ENCODE measurements around the gene RBM28. TPM values are rescaled to one million over a fixed set of nuclear protein-coding genes. Genes with fewer than 3 reads are reported as not detected.
"Not testable (repeated sequence)": the region's sequence is repeated elsewhere in the genome, so short reads cannot be mapped to it uniquely, and the experiment has no call there.

RBM28 gene
- total RNA-seq, 4 donors from 2014 or later = 15.4 to 42.7 (median 19.1) TPM

- intact Hi-C loops (cut with DNase I; ENCODE audit: low total_unique reads) = no loop called here
- no peak overlapping the region for H3K4me3 ChIP-seq (ENCODE audit: low read depth, poor library complexity, severe bottlenecking)
- no peak for TF ChIP-seq POLR2A (IDR thresholded peaks at IDR 0.05)
- TF ChIP-seq CTCF (IDR thresholded peaks at IDR 0.05) = no peak
- 57 to 73% methylated on average over 1 of the region's 1 CpG for WGBS, 2 donors
- DNase-seq (ENCODE audit: low spot score in 2 of 2) = no peak
Observed at GRCh38 chr7:128304212-128304611, 39.5 kb downstream of the RBM28 start.

- intact Hi-C loops (cut with DNase I; ENCODE audit: low total_unique reads) = no loop called here
- no peak overlapping the region for H3K4me3 ChIP-seq (ENCODE audit: low read depth, poor library complexity, severe bottlenecking)
- DNase-seq (ENCODE audit: low spot score in 2 of 2) = no peak
- WGBS, 2 donors = 72 to 81% methylated on average over 5 of the region's 5 CpGs
- TF ChIP-seq CTCF (IDR thresholded peaks at IDR 0.05) (no peak), POLR2A (IDR thresholded peaks at IDR 0.05) (no peak)
Observed at GRCh38 chr7:128303643-128304042, 40.1 kb downstream of the RBM28 start.

- intact Hi-C loops (cut with DNase I; ENCODE audit: low total_unique reads) = no loop called here
- WGBS, 2 donors = 85 to 89% methylated on average over 2 of the region's 2 CpGs
- no peak for DNase-seq (ENCODE audit: low spot score in 2 of 2)
- H3K4me3 ChIP-seq (ENCODE audit: low read depth, poor library complexity, severe bottlenecking) = no peak overlapping the region
- no peak for TF ChIP-seq CTCF (IDR thresholded peaks at IDR 0.05)
- TF ChIP-seq POLR2A (IDR thresholded peaks at IDR 0.05) = no peak
Observed at GRCh38 chr7:128303133-128303532, 40.6 kb downstream of the RBM28 start.

- 47 to 61% methylated on average over 10 of the region's 10 CpGs for WGBS, 2 donors
- intact Hi-C loops (cut with DNase I; ENCODE audit: low total_unique reads) = no loop called here
- TF ChIP-seq POLR2A (IDR thresholded peaks at IDR 0.05) = no peak
- no peak for TF ChIP-seq CTCF (IDR thresholded peaks at IDR 0.05)
- no peak overlapping the region for H3K4me3 ChIP-seq (ENCODE audit: low read depth, poor library complexity, severe bottlenecking)
- no peak for DNase-seq (ENCODE audit: low spot score in 2 of 2)
Observed at GRCh38 chr7:128302139-128302538, 41.6 kb downstream of the RBM28 start.

- H3K4me3 ChIP-seq (ENCODE audit: low read depth, poor library complexity, severe bottlenecking) = no peak overlapping the region
- TF ChIP-seq CTCF (IDR thresholded peaks at IDR 0.05) = no peak
- no peak for TF ChIP-seq POLR2A (IDR thresholded peaks at IDR 0.05)
- DNase-seq (ENCODE audit: low spot score in 2 of 2) = no peak
- 43 to 50% methylated on average over 7 of the region's 7 CpGs for WGBS, 2 donors
- intact Hi-C loops (cut with DNase I; ENCODE audit: low total_unique reads) = no loop called here
Observed at GRCh38 chr7:128299109-128299607, 44.5 kb downstream of the RBM28 start.

- intact Hi-C loops (cut with DNase I; ENCODE audit: low total_unique reads); H3K4me3 ChIP-seq (ENCODE audit: low read depth, poor library complexity, severe bottlenecking); DNase-seq (ENCODE audit: low spot score in 2 of 2): not testable (repeated sequence)
- 86 to 94% methylated on average over 6 to 7 of the region's 7 CpGs for WGBS, 2 donors
Observed at GRCh38 chr7:128298004-128298403, 45.7 kb downstream of the RBM28 start.

Measured in lower leg skin (tissue), 4 donors.